ENCODE data around the gene PACRG.

- TF ChIP-seq CTCF (conservative IDR thresholded peaks at IDR 0.05; ENCODE audit: low read length) (no peak), EZH2phosphoT487 (IDR thresholded peaks at IDR 0.05; ENCODE audit: borderline replicate concordance, low read depth, low read length) (no peak)
Measured at GRCh38 chr6:163122365-163122764, 394.6 kb downstream of the PACRG start.

All from OCI-LY7 (cell line).